GM12865 (cell line): ENCODE results near the gene TCF12.

Experiments used
- DNase-seq: peaks from one replicate; pipeline ENCODE4 v3.0.0; 2010; ENCODE audit warnings: low read depth
- H3K4me3 ChIP-seq: 2 replicates; pipeline ENCODE4 v1.5.1; 2011; ENCODE audit warnings: mild to moderate bottlenecking, low read depth, low read length, control low read depth
- CTCF ChIP-seq: IDR thresholded peaks from 2 replicates; pipeline ENCODE4 v1.5.1; 2011; ENCODE audit warnings: low read length, control low read depth, low read depth, inconsistent platforms; ENCODE audit not compliant: insufficient read depth; ENCODE audit errors: missing control alignments

The TCF12 gene

GRCh38 chr15:56963126-56963525 lies 44.7 kb downstream of the TCF12 start:
- TF ChIP-seq CTCF: no peak
- no peak overlapping the region for H3K4me3 ChIP-seq
- no peak for DNase-seq

- TF ChIP-seq CTCF: no peak
- no peak for DNase-seq
- H3K4me3 ChIP-seq: no peak overlapping the region
Observed at GRCh38 chr15:56963710-56964109, 45.3 kb downstream of the TCF12 start.

GRCh38 chr15:56964182-56964581 lies 45.7 kb downstream of the TCF12 start:
- no peak overlapping the region for H3K4me3 ChIP-seq
- TF ChIP-seq CTCF: no peak
- peak; percentile 54 for DNase-seq

- no peak for TF ChIP-seq CTCF
- no peak for DNase-seq
- no peak overlapping the region for H3K4me3 ChIP-seq
Observed at GRCh38 chr15:56965231-56966013, 47.0 kb downstream of the TCF12 start.

- DNase-seq: no peak
- no peak for TF ChIP-seq CTCF
- no peak overlapping the region for H3K4me3 ChIP-seq
Observed at GRCh38 chr15:56967336-56967735, 48.9 kb downstream of the TCF12 start.

DNA sequence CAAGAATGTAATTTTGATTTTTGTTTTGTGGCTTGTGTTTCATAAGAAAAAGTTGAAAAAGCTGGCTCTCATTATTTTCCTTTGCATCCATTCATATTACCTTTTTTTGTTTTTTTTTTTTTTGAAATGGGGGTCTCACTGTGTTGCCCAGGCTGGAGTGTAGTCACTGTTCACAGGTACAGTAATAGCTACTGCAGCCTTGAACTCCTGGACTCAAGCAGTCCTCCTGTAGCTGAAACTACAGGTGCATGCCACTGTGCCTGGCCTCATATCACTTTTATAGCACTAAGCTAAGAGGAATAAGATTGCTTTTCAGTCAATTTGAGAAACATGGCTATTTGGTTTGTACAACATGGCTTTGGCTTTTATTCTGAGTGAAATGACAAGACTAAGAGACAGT lies 49.8 kb downstream of the TCF12 start:
- no peak for TF ChIP-seq CTCF
- no peak for DNase-seq
- no peak overlapping the region for H3K4me3 ChIP-seq

DNA sequence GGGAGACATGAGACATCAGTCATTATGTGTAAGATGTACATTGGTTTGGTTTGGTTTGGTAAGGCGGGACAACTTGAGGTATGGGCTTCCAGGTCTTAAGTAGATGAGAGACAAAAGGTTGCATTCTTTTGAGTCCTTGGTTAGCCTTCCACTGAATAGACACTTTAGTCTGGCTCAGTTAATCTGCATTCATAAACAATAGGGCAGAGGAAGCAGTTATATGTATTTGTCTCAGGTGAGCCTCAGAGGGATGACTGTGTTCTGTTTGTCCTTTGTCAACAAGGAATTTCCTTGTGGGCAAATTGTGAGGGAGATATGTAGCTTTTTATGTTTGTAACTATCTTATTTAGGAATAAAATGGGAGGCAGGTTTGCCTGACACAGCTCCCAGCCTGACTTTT lies 50.4 kb downstream of the TCF12 start:
- TF ChIP-seq CTCF: no peak
- no peak for DNase-seq
- H3K4me3 ChIP-seq: no peak overlapping the region
